H9 (cell line): Measurements from ENCODE around the gene RPS27. TPM values are rescaled to one million over a fixed set of nuclear protein-coding genes. Genes with fewer than 3 reads are reported as not detected.
A peak's percentile ranks its signal among the peaks of the same experiment; 100 is the strongest.

Experiments
- DNase-seq: peaks from one replicate; pipeline ENCODE4 v3.0.0-alpha.2; 2017
- H2AFZ ChIP-seq: one replicate; pipeline ENCODE4 v1.6.1; 2013; ENCODE audit warnings: mild to moderate bottlenecking, low read length, control low read depth, moderate library complexity
- H2AK5ac ChIP-seq: 2 replicates; pipeline ENCODE4 v1.6.1; 2013; ENCODE audit warnings: low read length, control low read depth, mixed read lengths; ENCODE audit not compliant: insufficient read length
- H2BK120ac ChIP-seq: one replicate; pipeline ENCODE4 v1.6.1; 2013; ENCODE audit warnings: low read depth, mild to moderate bottlenecking, low read length, control low read depth, inconsistent platforms; ENCODE audit not compliant: poor library complexity, severe bottlenecking
- H2BK12ac ChIP-seq: 2 replicates; pipeline ENCODE4 v1.6.1; 2013; ENCODE audit warnings: low read length, control low read depth, mixed read lengths, low read depth; ENCODE audit not compliant: insufficient read length
- H2BK15ac ChIP-seq: 2 replicates; pipeline ENCODE4 v1.6.1; 2013; ENCODE audit warnings: low read depth, low read length, control low read depth
- H2BK20ac ChIP-seq: one replicate; pipeline ENCODE4 v1.6.1; 2013; ENCODE audit warnings: low read depth, mild to moderate bottlenecking, low read length, control low read depth, inconsistent platforms; ENCODE audit not compliant: poor library complexity, severe bottlenecking
- H2BK5ac ChIP-seq: 2 replicates; pipeline ENCODE4 v1.6.1; 2013; ENCODE audit warnings: low read length, control low read depth, mixed read lengths; ENCODE audit not compliant: insufficient read length
- H3K14ac ChIP-seq: 2 replicates; pipeline ENCODE4 v1.6.1; 2013; ENCODE audit warnings: low read length, control low read depth; ENCODE audit not compliant: insufficient read depth
- H3K18ac ChIP-seq: 2 replicates; pipeline ENCODE4 v1.6.1; 2013; ENCODE audit warnings: low read depth, mild to moderate bottlenecking, mixed read lengths, low read length, control low read depth; ENCODE audit not compliant: insufficient read length
- H3K23ac ChIP-seq: 2 replicates; pipeline ENCODE4 v1.6.1; 2013; ENCODE audit warnings: low read length, control low read depth, mixed read lengths, low read depth; ENCODE audit not compliant: insufficient read length
- H3K23me2 ChIP-seq: 2 replicates; pipeline ENCODE4 v1.6.1; 2013; ENCODE audit warnings: low read depth, mild to moderate bottlenecking, mixed read lengths, low read length, control low read depth; ENCODE audit not compliant: insufficient read length, poor library complexity, severe bottlenecking
- H3K27ac ChIP-seq: 2 replicates; pipeline ENCODE4 v1.5.1; 2013; ENCODE audit warnings: low read length, control low read depth, mixed read lengths, low read depth; ENCODE audit not compliant: insufficient read length
- H3K27me3 ChIP-seq: 2 replicates; pipeline ENCODE4 v1.6.1; 2013; ENCODE audit warnings: low read length, control low read depth, inconsistent platforms; ENCODE audit not compliant: insufficient read depth
- H3K4ac ChIP-seq: 2 replicates; pipeline ENCODE4 v1.6.1; 2013; ENCODE audit warnings: low read depth, mild to moderate bottlenecking, control low read depth, inconsistent platforms, low read length, moderate library complexity
- H3K4me1 ChIP-seq: 2 replicates; pipeline ENCODE4 v1.6.1; 2013; ENCODE audit warnings: low read length, control low read depth, inconsistent platforms; ENCODE audit not compliant: insufficient read depth
- H3K4me2 ChIP-seq: 2 replicates; pipeline ENCODE4 v1.6.1; 2013; ENCODE audit warnings: low read length, control low read depth, mixed read lengths; ENCODE audit not compliant: insufficient read length, insufficient read depth
- H3K56ac ChIP-seq: 2 replicates; pipeline ENCODE4 v1.6.1; 2013; ENCODE audit warnings: low read depth, mild to moderate bottlenecking, mixed read lengths, low read length, control low read depth; ENCODE audit not compliant: insufficient read length
- H3K79me1 ChIP-seq: 2 replicates; pipeline ENCODE4 v1.6.1; 2013; ENCODE audit warnings: low read depth, mild to moderate bottlenecking, moderate library complexity, low read length, control low read depth, inconsistent platforms; ENCODE audit not compliant: insufficient read depth, poor library complexity, severe bottlenecking
- H3K79me2 ChIP-seq: 2 replicates; pipeline ENCODE4 v1.6.1; 2013; ENCODE audit warnings: low read length, control low read depth, inconsistent platforms; ENCODE audit not compliant: insufficient read depth
- H3K9ac ChIP-seq: 2 replicates; pipeline ENCODE4 v1.6.1; 2013; ENCODE audit warnings: low read length, control low read depth, mixed read lengths; ENCODE audit not compliant: insufficient read length; ENCODE audit errors: extremely low read depth
- H3K9me3 ChIP-seq: one replicate; pipeline ENCODE4 v1.6.1; 2013; ENCODE audit warnings: low read depth, low read length, inconsistent platforms; ENCODE audit not compliant: control insufficient read depth
- H3T11ph ChIP-seq: one replicate; pipeline ENCODE4 v1.6.1; 2013; ENCODE audit warnings: mild to moderate bottlenecking, low read length, control low read depth, inconsistent platforms
- H4K20me1 ChIP-seq: one replicate; pipeline ENCODE4 v1.6.1; 2013; ENCODE audit not compliant: control insufficient read depth, insufficient read length, insufficient read depth
- H4K5ac ChIP-seq: 2 replicates; pipeline ENCODE4 v1.6.1; 2013; ENCODE audit warnings: low read depth, mild to moderate bottlenecking, mixed read lengths, low read length, control low read depth; ENCODE audit not compliant: insufficient read length
- H4K8ac ChIP-seq: replicated peaks from 2 replicates; pipeline ENCODE4 v1.6.1; 2013; ENCODE audit warnings: low read length, control low read depth, mixed read lengths, low read depth; ENCODE audit not compliant: insufficient read length
- H4K91ac ChIP-seq: 2 replicates; pipeline ENCODE4 v1.6.1; 2013; ENCODE audit warnings: low read depth, mild to moderate bottlenecking, moderate library complexity, mixed read lengths, low read length, control low read depth; ENCODE audit not compliant: insufficient read length
- H3K27ac Mint-ChIP-seq, 3 experiments: 2 replicates in 2 of 3; 3 replicates in 1 of 3; pipeline ENCODE4 v1.8.0; 2020 to 2021; ENCODE audit warnings: mixed read lengths in 3 of 3, mild to moderate bottlenecking in 1 of 3, moderate library complexity in 1 of 3
- H3K27me3 Mint-ChIP-seq: 2 replicates; pipeline ENCODE4 v1.8.0; 2021; ENCODE audit warnings: low read depth, mild to moderate bottlenecking, moderate library complexity, mixed read lengths
- H3K36me3 Mint-ChIP-seq, 3 experiments: 2 replicates in 2 of 3; 3 replicates in 1 of 3; pipeline ENCODE4 v1.8.0; 2020 to 2021; ENCODE audit warnings: low read depth in 3 of 3, mixed read lengths in 3 of 3; ENCODE audit not compliant: insufficient read depth in 1 of 3
- H3K4me1 Mint-ChIP-seq, 2 experiments: 2 replicates each; pipeline ENCODE4 v1.8.0; 2020; ENCODE audit warnings: mixed read lengths in 2 of 2
- H3K4me3 Mint-ChIP-seq, 2 experiments: 2 replicates in 1 of 2; 3 replicates in 1 of 2; pipeline ENCODE4 v1.8.0; 2020 to 2021; ENCODE audit warnings: mild to moderate bottlenecking in 2 of 2, mixed read lengths in 2 of 2, moderate library complexity in 1 of 2
- H3K9me3 Mint-ChIP-seq, 2 experiments: 2 replicates in 1 of 2; 3 replicates in 1 of 2; pipeline ENCODE4 v1.8.0; 2020; ENCODE audit warnings: mild to moderate bottlenecking in 2 of 2, mixed read lengths in 2 of 2, moderate library complexity in 1 of 2
- WGBS: extraction: QIAGEN DNeasy Blood & Tissue Kit; methylation state at CpG from one replicate; pipeline ENCODE4 v1.1.7; 2013; ENCODE audit warnings: missing lambda C conversion rate, low lambda C conversion rate, mixed read lengths; ENCODE audit not compliant: insufficient read length; ENCODE audit errors: extremely low coverage; 5-methylcytosine and 5-hydroxymethylcytosine counted together
- total RNA-seq: library from RNA; stranded (reverse); gene quantifications from 2 replicates; pipeline ENCODE4 v1.2.1, GENCODE V29; 2021
- TF ChIP-seq, protein P1 (sequence below): fragments of 200-600 bp; sonication (generic); conservative IDR thresholded peaks from 3 replicates; pipeline ENCODE4 v1.8.0; 2021; ENCODE audit warnings: antibody characterized with exemption, mild to moderate bottlenecking

The RPS27 gene
- total RNA-seq, 1 experiment from 2014 or later, result 2,321 TPM

DNA sequence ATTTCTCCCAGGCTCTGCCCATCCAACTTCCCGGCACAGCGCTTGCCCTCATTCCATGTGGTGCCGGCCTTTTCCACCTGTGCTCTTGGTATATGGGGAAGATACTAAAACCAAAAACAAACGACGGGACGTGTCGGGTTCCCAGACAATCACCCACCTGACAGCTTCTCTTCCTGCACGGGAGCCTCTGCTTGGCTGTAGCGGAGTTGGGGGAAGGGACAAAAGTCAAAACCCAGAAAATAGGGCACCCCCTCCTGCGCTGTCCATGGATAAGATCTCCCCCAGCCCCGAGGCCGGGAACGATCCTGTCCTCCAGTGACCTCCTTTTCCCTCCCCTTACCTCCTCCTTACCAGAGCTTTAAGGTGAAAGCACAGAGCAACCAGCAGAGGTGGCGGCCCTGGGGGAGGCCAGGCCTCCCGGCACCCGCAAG is 13.7 kb upstream of the RPS27 start:
- no peaks in the 10 kb centered on the region for H3K27me3 Mint-ChIP-seq
- Histone ChIP-seq H4K91ac (no peak overlapping the region), H3K4ac (no peak overlapping the region), H3K14ac (peak overlapping the region; percentile 17; the same call in 1 of the 2 replicates), H2BK120ac (no peak overlapping the region), H3K9me3 (no peaks in the 10 kb centered on the region), H3T11ph (no peak overlapping the region), H2BK12ac (no peak overlapping the region), H3K27me3 (no peaks in the 10 kb centered on the region), H3K27ac (no peak overlapping the region), H3K79me1 (no peaks in the 10 kb centered on the region), H3K79me2 (no peaks in the 10 kb centered on the region), H3K4me2 (peak overlapping the region; percentile 94), H3K4me1 (no peaks in the 10 kb centered on the region), H4K20me1 (no peaks in the 10 kb centered on the region), H2AK5ac (no peak overlapping the region), H3K9ac (peak overlapping the region; percentile 74), H3K18ac (no peak overlapping the region), H3K23ac (no peak overlapping the region), H4K8ac (no peak overlapping the region), H2BK15ac (no peak overlapping the region), H4K5ac (no peak overlapping the region), H2AFZ (no peak overlapping the region), H3K56ac (no peak overlapping the region), H2BK5ac (no peak overlapping the region), H2BK20ac (no peak overlapping the region), H3K23me2 (peaks cover 9% of the 10 kb centered on the region)
- TF ChIP-seq, protein P1, sequence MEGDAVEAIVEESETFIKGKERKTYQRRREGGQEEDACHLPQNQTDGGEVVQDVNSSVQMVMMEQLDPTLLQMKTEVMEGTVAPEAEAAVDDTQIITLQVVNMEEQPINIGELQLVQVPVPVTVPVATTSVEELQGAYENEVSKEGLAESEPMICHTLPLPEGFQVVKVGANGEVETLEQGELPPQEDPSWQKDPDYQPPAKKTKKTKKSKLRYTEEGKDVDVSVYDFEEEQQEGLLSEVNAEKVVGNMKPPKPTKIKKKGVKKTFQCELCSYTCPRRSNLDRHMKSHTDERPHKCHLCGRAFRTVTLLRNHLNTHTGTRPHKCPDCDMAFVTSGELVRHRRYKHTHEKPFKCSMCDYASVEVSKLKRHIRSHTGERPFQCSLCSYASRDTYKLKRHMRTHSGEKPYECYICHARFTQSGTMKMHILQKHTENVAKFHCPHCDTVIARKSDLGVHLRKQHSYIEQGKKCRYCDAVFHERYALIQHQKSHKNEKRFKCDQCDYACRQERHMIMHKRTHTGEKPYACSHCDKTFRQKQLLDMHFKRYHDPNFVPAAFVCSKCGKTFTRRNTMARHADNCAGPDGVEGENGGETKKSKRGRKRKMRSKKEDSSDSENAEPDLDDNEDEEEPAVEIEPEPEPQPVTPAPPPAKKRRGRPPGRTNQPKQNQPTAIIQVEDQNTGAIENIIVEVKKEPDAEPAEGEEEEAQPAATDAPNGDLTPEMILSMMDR, result no peak
- WGBS, result no CpG with 5 or more reads among the region's 16 CpGs
- peak overlapping the region; percentile 95 to 99 for H3K4me3 Mint-ChIP-seq
- peaks cover 19 to 29% of the 10 kb centered on the region in 2 experiments for H3K4me1 Mint-ChIP-seq
- H3K36me3 Mint-ChIP-seq, result peaks cover 25 to 70% (median 53%) of the 10 kb centered on the region in 3 experiments
- H3K9me3 Mint-ChIP-seq, result no peaks in the 10 kb centered on the region
- peak overlapping the region; percentile 91 to 96 (median 96); a peak in 6 of 7 replicates for H3K27ac Mint-ChIP-seq
- DNase-seq, result no peak
